Activated naive CD8-positive, alpha-beta T cell (primary cell): ENCODE measurements around the gene RBM18.

Source experiments
- H3K27ac Mint-ChIP-seq: one replicate; pipeline ENCODE4 v1.8.0; 2021; ENCODE audit warnings: mixed read lengths
- H3K27me3 Mint-ChIP-seq: one replicate; pipeline ENCODE4 v1.8.0; 2021; ENCODE audit warnings: mixed read lengths
- H3K36me3 Mint-ChIP-seq: one replicate; pipeline ENCODE4 v1.8.0; 2021; ENCODE audit warnings: mixed read lengths
- H3K4me1 Mint-ChIP-seq: one replicate; pipeline ENCODE4 v1.8.0; 2021; ENCODE audit warnings: low read depth, mixed read lengths
- H3K4me3 Mint-ChIP-seq: one replicate; pipeline ENCODE4 v1.8.0; 2021; ENCODE audit warnings: mild to moderate bottlenecking, mixed read lengths
- H3K9me3 Mint-ChIP-seq: one replicate; pipeline ENCODE4 v1.8.0; 2021; ENCODE audit warnings: low read depth, mixed read lengths

The RBM18 gene, protein sequence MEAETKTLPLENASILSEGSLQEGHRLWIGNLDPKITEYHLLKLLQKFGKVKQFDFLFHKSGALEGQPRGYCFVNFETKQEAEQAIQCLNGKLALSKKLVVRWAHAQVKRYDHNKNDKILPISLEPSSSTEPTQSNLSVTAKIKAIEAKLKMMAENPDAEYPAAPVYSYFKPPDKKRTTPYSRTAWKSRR

DNA sequence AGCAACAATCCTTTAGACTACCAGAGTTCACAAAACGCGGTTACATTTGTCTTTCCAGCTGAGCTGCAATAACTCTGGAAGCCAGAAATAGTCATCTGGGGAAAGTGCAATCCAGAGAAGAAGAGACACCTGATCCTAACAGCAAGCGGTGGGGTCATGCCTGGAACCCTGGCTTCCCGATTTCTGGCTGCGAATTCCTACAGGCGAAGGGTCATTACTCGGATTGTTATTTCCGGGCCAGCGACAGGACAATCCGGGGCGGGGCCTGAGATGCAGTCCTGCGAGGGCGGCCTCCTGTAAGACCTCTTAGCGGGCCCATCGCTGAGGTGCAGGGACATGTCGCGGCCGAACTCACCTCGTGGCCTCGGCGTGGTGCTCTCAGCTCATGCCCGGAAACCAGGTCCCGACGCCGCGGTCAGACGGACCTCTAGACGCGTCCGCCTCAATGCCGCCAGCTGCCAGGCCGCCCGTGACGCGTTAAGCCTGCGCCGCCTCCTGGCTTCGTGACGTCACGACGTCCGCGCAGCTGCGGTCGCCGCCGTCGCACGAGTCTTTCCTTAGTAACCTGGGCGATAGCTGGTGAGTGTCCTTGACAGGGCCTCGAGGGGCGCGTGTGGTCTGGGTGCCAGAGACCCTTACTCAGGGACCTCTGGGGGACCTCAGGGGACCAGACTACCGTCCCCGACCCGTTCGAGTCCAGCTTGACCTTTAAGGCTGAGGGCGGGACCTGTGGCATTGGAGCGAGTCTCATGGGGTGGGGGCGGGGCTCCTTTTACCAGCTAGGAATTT lies at the start of gene RBM18, which contains the start of gene MRRF:
TSS of gene RBM18 (minus strand) at position 481 of the 789 bp plus-strand sequence. CDS start 3,348 bp downstream, outside the sequence.
TSS of gene MRRF (plus strand) at position 523 of the 789 bp plus-strand sequence. CDS start 6,010 bp downstream, outside the sequence.
- Mint-ChIP-seq H3K9me3 (no peaks in the 10 kb centered on the region), H3K27ac (peak within 1 kb of the TSS; percentile 100), H3K27me3 (no peaks in the 10 kb centered on the region), H3K4me1 (peaks cover 59% of the 10 kb centered on the region), H3K36me3 (peaks cover 13% of the 10 kb centered on the region), H3K4me3 (peak within 1 kb of the TSS; percentile 94)

DNA sequence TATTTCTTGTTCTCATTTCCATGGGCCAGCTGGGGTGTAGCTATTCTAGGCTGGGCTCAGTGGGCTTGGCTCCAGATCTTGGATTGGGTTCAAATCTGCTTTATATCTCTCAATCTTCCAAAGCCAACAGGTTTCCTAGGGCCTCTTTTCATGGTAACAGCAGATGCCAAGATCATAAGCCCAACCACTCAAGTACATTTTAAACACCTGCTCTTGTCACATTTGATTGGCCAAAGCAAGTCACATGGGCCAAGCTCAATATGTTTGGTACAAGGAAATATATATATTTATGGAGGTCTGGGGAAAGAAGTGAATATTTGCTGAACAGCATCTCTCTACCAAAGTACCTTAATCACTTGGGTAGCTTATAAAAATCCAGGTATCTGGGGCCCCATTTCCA lies 49.5 kb upstream of the RBM18 start:
- Mint-ChIP-seq H3K4me3 (no peak overlapping the region), H3K4me1 (no peaks in the 10 kb centered on the region), H3K27ac (no peak overlapping the region), H3K27me3 (no peaks in the 10 kb centered on the region), H3K36me3 (peaks cover 9% of the 10 kb centered on the region), H3K9me3 (no peaks in the 10 kb centered on the region)

DNA sequence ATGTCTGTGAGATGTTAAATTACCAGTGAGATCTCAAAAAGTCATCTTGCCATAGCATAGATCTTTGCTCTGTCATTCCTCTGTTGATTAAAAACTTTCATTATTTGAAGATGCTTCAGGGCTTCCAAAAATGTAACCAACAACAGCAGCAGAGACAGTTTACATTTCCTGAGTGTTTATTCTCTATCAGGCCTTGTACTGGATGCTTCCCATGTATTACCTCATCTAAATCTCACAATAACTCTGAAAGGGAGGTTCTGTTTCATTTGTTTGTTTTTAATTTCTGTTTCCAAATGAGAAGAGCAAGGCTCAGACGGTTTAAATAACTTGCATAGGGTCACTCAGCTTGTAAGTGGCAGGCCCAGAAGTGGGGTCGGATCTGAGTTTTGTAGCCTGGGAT lies 45.2 kb upstream of the RBM18 start:
- no peak overlapping the region for H3K27ac Mint-ChIP-seq
- H3K4me3 Mint-ChIP-seq: no peak overlapping the region
- no peaks in the 10 kb centered on the region for H3K27me3 Mint-ChIP-seq
- no peaks in the 10 kb centered on the region for H3K4me1 Mint-ChIP-seq
- peaks cover 14% of the 10 kb centered on the region for H3K36me3 Mint-ChIP-seq
- H3K9me3 Mint-ChIP-seq: no peaks in the 10 kb centered on the region

DNA sequence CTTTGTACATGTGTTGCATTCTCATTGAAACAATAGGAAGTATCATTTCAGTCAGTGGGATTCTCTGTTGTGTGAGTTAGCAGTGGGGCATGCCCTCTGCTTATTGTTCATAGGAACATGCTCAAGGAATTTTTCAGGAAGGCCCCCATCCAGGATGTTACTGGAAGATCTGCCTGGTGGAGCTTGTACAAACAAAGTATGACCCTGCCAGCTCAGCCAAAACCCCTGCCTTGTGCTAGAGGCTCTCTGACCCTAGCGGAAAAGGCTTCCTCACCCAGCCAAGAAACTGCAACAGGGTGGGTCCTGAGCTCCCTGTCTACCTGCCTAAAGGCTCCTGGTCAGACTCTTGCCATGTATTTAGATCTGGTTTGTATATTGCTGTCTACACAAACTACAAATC lies 43.3 kb upstream of the RBM18 start:
- Mint-ChIP-seq H3K4me3 (no peak overlapping the region), H3K27me3 (no peaks in the 10 kb centered on the region), H3K27ac (no peak overlapping the region), H3K36me3 (peaks cover 8% of the 10 kb centered on the region), H3K9me3 (no peaks in the 10 kb centered on the region), H3K4me1 (no peaks in the 10 kb centered on the region)

DNA sequence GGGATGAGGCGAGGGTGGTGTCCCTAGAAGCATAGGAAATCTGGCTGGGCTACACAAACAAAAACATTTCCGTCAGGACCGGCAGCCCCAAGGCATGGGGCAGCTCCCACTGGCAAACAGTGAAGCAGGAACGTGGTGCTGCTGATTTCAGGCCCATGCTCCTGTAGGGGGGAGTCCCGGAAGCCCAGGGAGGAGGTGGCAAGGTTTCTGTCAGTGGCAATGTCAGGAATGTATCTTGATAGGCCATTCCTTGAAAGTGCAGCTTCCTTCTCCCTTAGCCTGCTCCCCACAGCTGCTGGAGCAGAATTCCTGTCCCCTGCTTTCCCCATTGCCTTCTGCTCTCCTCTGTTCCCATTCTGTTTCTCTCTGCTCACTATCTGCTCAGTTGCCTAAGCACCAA lies 42.4 kb upstream of the RBM18 start:
- peaks cover 7% of the 10 kb centered on the region for H3K36me3 Mint-ChIP-seq
- H3K27ac Mint-ChIP-seq: no peak overlapping the region
- H3K27me3 Mint-ChIP-seq: no peaks in the 10 kb centered on the region
- no peaks in the 10 kb centered on the region for H3K9me3 Mint-ChIP-seq
- H3K4me1 Mint-ChIP-seq: no peaks in the 10 kb centered on the region
- H3K4me3 Mint-ChIP-seq: no peak overlapping the region

DNA sequence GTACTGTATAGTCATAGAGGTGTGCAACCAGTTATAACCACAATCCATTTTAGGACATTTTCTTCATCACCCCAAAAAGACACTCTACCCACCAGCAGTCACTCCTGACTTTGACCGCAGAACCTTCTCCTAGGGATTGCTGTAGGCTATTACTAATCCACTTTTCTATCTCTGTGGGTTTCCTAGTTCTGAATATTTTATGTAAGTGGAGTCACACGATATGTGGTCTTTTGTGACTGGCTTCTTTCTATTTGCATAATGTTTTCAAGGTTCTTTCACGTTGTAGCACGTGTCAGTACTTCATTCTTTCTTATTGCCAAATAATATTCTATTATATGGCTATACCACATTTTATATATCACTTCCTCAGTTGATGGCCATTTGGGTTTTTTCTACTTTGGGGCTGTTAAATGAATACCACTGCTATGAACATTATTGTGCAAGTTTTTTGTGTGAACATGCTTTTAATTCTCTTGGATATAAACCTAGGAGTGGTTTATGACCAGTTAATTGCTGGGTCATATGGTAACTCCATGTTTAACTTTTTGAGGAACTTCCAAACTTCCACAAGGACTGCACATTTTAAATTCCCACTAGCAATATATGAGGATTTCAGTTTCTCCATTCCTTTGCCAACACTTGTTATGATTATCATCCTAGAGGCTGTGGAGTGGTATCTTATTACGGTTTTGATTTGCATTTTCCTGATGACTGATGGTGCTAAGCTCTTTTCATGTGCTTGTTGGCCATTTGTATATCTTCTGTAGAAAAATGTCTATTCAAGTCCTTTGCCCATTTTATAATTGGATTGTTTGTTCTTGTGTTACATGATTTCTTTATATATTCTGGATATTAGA lies 37.8 kb upstream of the RBM18 start:
- no peaks in the 10 kb centered on the region for H3K27me3 Mint-ChIP-seq
- no peak overlapping the region for H3K27ac Mint-ChIP-seq
- no peak overlapping the region for H3K4me3 Mint-ChIP-seq
- peaks cover 2% of the 10 kb centered on the region for H3K4me1 Mint-ChIP-seq
- H3K9me3 Mint-ChIP-seq: no peaks in the 10 kb centered on the region
- H3K36me3 Mint-ChIP-seq: peaks cover 11% of the 10 kb centered on the region

DNA sequence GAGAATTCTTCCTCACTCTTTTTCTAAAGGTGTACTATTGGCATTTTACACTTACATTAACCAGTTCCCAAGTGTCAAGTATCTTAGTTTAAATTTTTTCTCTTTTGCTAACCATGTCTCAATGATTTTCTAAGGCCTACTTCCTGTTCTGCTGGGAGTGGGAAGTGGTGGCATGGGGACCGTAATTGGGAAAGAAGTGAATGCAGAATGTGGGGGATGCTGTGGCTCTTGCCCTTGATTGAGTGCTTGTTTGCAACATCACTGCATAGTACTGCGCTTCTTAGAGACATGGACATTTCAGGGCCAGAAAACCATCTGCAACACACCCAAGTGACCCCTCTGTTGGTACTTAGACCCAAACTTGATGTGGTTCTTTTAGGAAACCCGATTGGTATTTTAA lies 32.9 kb upstream of the RBM18 start:
- Mint-ChIP-seq H3K9me3 (no peaks in the 10 kb centered on the region), H3K4me1 (peaks cover 2% of the 10 kb centered on the region), H3K4me3 (no peak overlapping the region), H3K36me3 (peaks cover 20% of the 10 kb centered on the region), H3K27me3 (no peaks in the 10 kb centered on the region), H3K27ac (no peak overlapping the region)

DNA sequence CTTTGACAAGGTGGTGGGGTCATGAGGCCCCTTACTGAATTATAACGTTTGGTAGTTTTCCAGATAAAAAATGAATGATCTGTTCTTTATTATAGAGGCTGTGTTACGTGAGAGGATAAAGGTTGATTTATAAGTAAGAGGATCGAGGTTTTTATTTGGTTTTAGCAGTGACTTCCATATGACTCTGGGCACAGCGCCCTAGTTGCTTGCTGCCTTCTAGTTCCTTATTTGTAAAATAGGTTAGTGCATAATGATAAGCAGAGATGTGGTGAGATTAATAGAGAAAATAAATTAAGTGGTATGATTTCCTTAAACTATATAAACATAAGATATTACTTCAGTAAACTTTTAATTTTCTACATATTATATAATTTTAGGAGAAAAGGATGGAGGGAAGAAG lies 29.9 kb upstream of the RBM18 start:
- Mint-ChIP-seq H3K4me3 (no peak overlapping the region), H3K4me1 (peaks cover 1% of the 10 kb centered on the region), H3K27me3 (no peaks in the 10 kb centered on the region), H3K9me3 (no peaks in the 10 kb centered on the region), H3K27ac (no peak overlapping the region), H3K36me3 (peaks cover 26% of the 10 kb centered on the region)

DNA sequence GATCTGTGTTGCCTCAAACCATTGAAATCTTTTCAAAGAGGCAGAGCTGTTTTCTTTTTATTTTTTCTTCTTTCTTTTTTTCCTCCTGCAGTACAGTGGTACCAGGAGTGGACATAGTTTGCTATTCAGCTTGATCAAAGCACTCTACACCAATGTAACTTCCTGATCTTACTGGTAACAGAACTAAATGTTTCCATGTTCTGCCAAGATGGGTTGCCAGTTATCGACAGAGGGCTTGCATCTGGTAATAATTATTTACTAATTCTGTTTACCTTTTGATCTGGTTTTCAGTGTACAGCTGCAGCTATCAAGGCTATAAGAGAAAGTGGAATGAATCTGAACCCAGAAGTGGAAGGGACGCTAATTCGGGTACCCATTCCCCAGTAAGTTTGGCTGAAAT lies 26.8 kb upstream of the RBM18 start:
- H3K36me3 Mint-ChIP-seq: peaks cover 26% of the 10 kb centered on the region
- H3K9me3 Mint-ChIP-seq: no peaks in the 10 kb centered on the region
- no peak overlapping the region for H3K4me3 Mint-ChIP-seq
- H3K27ac Mint-ChIP-seq: no peak overlapping the region
- no peaks in the 10 kb centered on the region for H3K4me1 Mint-ChIP-seq
- no peaks in the 10 kb centered on the region for H3K27me3 Mint-ChIP-seq

DNA sequence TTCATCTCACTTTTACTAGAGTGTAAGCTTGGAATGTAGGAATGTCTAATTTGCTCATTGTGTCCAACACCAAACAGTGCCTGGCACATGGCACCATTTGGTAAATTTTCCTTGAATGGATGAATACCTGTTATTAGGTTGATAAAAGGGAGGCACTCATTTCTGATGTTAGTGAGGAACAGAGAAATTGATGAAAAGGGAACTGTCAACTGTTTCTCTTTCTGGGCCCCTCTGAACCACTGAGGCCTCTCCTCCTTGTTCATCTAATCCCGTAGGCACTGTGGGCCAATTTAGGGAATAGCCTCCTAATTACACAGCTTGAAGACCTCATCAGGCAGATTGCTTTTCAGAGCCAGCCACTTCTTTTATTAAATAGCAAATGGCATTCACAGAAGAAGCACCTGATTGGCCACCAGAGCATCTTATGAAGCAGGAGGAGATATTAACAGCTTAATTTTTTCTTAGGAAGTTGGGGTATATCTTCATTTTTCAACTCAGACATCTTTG lies 22.6 kb upstream of the RBM18 start:
- Mint-ChIP-seq H3K4me3 (no peak overlapping the region), H3K36me3 (peaks cover 22% of the 10 kb centered on the region), H3K27me3 (no peaks in the 10 kb centered on the region), H3K9me3 (no peaks in the 10 kb centered on the region), H3K4me1 (peaks cover 1% of the 10 kb centered on the region), H3K27ac (no peak overlapping the region)

DNA sequence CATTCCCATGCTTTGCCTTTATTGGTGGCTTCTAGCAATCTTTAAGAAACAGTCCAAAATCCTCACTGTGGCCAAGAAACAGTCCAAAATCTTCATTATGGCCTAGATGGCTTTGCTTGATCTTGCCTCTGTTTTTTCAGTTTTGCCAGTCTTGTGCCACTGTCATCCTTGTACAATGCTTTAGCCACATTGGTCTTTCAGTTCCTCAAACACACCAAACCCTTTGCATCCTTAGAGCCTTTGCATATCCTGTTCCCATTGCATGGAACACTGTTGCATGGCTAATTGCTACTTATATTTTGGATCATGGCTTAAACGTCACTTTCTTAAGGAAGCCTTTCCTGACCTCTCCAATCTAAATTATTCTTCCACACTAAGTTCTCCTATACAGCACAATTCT lies 22.1 kb upstream of the RBM18 start:
- H3K27me3 Mint-ChIP-seq: no peaks in the 10 kb centered on the region

DNA sequence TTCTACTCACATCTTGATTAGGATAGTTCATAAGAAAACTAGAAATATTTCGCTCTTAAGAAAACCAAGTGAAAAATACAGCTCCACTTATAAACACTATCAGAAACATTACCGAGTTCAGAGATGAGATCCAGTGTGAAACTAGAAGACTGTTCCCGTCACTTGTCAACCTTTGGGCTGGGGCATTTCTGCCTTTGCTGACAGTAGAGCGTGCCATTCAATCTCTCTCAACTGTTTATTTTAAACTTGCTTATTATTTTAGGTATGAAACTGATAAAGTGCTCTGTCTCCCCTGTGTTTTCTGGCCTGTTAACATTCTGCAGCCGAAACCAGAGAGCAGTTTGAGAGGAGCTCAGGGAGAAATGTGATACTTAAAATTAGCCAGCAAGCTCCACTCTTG lies 16.7 kb upstream of the RBM18 start:
- H3K36me3 Mint-ChIP-seq: peaks cover 23% of the 10 kb centered on the region

More for the DNA sequence above, 22.1 kb upstream of the RBM18 start:
- Mint-ChIP-seq H3K4me3 (no peak overlapping the region), H3K9me3 (no peaks in the 10 kb centered on the region), H3K4me1 (peaks cover 1% of the 10 kb centered on the region), H3K36me3 (peaks cover 22% of the 10 kb centered on the region), H3K27ac (no peak overlapping the region)

DNA sequence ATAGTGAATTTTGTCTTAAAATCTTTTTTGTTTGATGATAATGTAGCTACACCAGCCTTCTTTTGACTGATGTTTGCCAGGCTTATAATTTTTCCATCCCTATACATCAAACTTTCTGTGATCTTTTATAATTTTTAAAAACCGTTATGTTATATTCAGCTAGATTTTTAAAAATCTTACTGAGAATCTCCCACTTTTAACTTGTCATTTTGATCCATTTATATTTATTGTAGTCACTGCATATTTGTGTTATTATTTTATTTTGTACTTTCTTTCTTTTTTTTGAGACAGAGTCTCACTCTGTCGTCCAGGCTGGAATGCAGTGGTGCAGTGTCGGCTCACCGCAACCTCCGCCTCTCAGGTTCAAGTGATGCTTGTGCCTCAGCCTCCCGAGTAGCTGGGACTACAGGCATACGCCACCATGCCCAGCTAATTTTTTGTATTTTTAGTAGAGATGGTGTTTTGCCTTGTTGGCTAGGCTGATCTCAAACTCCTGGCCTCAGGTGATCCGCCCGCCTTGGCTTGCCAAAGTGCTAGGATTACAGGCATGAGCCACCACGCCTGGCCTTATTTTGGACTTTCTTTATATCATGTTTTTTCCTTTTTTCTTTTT lies 12.8 kb upstream of the RBM18 start:
- H3K27me3 Mint-ChIP-seq: no peaks in the 10 kb centered on the region
- peaks cover 30% of the 10 kb centered on the region for H3K36me3 Mint-ChIP-seq
- peaks cover 38% of the 10 kb centered on the region for H3K4me1 Mint-ChIP-seq
- no peak overlapping the region for H3K4me3 Mint-ChIP-seq
- no peaks in the 10 kb centered on the region for H3K9me3 Mint-ChIP-seq
- no peak overlapping the region for H3K27ac Mint-ChIP-seq

More for the DNA sequence above, 16.7 kb upstream of the RBM18 start:
- peaks cover 15% of the 10 kb centered on the region for H3K4me1 Mint-ChIP-seq
- H3K4me3 Mint-ChIP-seq: no peak overlapping the region
- H3K9me3 Mint-ChIP-seq: no peaks in the 10 kb centered on the region
- H3K27ac Mint-ChIP-seq: no peak overlapping the region
- no peaks in the 10 kb centered on the region for H3K27me3 Mint-ChIP-seq

DNA sequence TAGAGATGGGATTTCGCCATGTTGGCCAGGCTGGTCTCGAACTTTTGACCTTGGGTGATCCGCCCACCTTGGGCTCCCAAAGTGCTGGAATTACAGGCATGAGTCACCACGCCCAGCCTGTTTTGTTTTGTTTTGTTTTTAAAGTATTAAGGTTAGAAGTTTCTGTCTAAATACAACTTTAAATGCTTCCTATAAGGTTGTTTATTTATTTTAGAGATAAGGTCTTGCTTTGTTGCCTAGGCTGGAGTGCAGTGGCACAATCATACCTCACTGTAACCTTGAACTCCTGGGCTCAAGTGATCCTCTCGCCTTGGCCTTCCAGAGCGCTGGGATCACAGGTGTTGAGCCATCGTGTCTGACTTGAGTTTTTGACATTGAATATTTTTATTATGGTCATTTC lies 11.5 kb upstream of the RBM18 start:
- no peak overlapping the region for H3K27ac Mint-ChIP-seq
- no peak overlapping the region for H3K4me3 Mint-ChIP-seq
- peaks cover 27% of the 10 kb centered on the region for H3K36me3 Mint-ChIP-seq
- H3K9me3 Mint-ChIP-seq: no peaks in the 10 kb centered on the region
- no peaks in the 10 kb centered on the region for H3K27me3 Mint-ChIP-seq
- H3K4me1 Mint-ChIP-seq: peaks cover 45% of the 10 kb centered on the region
